Raji (cell line): Measurements from ENCODE around the gene MUC5B.

Experiments
- POLR2A ChIP-seq: IDR thresholded peaks from 2 replicates; pipeline ENCODE4 v1.6.1; 2011; ENCODE audit warnings: low read depth, low read length, control low read depth; ENCODE audit not compliant: insufficient read depth

Gene MUC5B

GRCh38 chr11:1222491-1223345 is at the start of gene MUC5B:
Gene MUC5B, plus strand, starts transcription at chr11:1223066. Its CDS starts 58 bp downstream, at chr11:1223124.
- no peak for TF ChIP-seq POLR2A

GRCh38 chr11:1174441-1175370 is 48.2 kb upstream of the MUC5B start:
- no peak for TF ChIP-seq POLR2A

- no peak for TF ChIP-seq POLR2A
Observed at GRCh38 chr11:1175461-1176223, 47.2 kb upstream of the MUC5B start.

GRCh38 chr11:1176224-1177019 is 46.4 kb upstream of the MUC5B start:
- TF ChIP-seq POLR2A = no peak

- TF ChIP-seq POLR2A = no peak
Observed at GRCh38 chr11:1177020-1177770, 45.7 kb upstream of the MUC5B start.

- TF ChIP-seq POLR2A = no peak
Observed at GRCh38 chr11:1177771-1178090, 45.1 kb upstream of the MUC5B start.

- TF ChIP-seq POLR2A = no peak
Observed at GRCh38 chr11:1178201-1178885, 44.5 kb upstream of the MUC5B start.

GRCh38 chr11:1178906-1179305 is 44.0 kb upstream of the MUC5B start:
- TF ChIP-seq POLR2A = no peak

GRCh38 chr11:1179641-1180040 is 43.2 kb upstream of the MUC5B start:
- no peak for TF ChIP-seq POLR2A

- TF ChIP-seq POLR2A = no peak
Observed at GRCh38 chr11:1180171-1180570, 42.7 kb upstream of the MUC5B start.

- no peak for TF ChIP-seq POLR2A
Observed at GRCh38 chr11:1180947-1181391, 41.9 kb upstream of the MUC5B start.

- no peak for TF ChIP-seq POLR2A
Observed at GRCh38 chr11:1181420-1181819, 41.4 kb upstream of the MUC5B start.
